ENCODE data around the gene DTX3L. TPM values are rescaled to one million over a fixed set of nuclear protein-coding genes. Genes with fewer than 3 reads are reported as not detected.

Gene DTX3L
- total RNA-seq, 1 donor from 2014 or later, result 81.2 TPM

GRCh38 chr3:122618614-122619013, 54.5 kb downstream of the DTX3L start:
- no peak overlapping the region for H2AFZ ChIP-seq (ENCODE audit: low read depth, low read length)
- H3K9ac ChIP-seq (ENCODE audit: low read length), result no peak overlapping the region
- Mint-ChIP-seq H3K4me1 (ENCODE audit: low read depth, unreplicated experiment) (no peaks in the 10 kb centered on the region), H3K4me3 (ENCODE audit: unreplicated experiment) (no peak overlapping the region), H3K27ac (ENCODE audit: unreplicated experiment) (no peak overlapping the region), H3K36me3 (ENCODE audit: low read depth, unreplicated experiment) (peaks cover 5% of the 10 kb centered on the region), H3K27me3 (ENCODE audit: low read depth, unreplicated experiment) (peaks cover 21% of the 10 kb centered on the region), H3K9me3 (ENCODE audit: unreplicated experiment) (peaks cover 8% of the 10 kb centered on the region)
- no peaks in the 10 kb centered on the region for H4K20me1 ChIP-seq (ENCODE audit: insufficient read depth, low read length)
- H3K9me3 ChIP-seq (ENCODE audit: insufficient read depth, low read depth, low read length), result peaks cover 3% of the 10 kb centered on the region
- no peaks in the 10 kb centered on the region for H3K79me2 ChIP-seq (ENCODE audit: insufficient read depth, low read length)
- no peak for TF ChIP-seq EZH2 (IDR thresholded peaks at IDR 0.05; ENCODE audit: insufficient read depth, low read length)
- no peak for TF ChIP-seq CTCF (IDR thresholded peaks at IDR 0.05; ENCODE audit: insufficient read depth, low read depth, low read length)
- peaks cover 25% of the 10 kb centered on the region for H3K27me3 ChIP-seq (ENCODE audit: insufficient read depth, low read length)
- no peaks in the 10 kb centered on the region for H3K36me3 ChIP-seq (ENCODE audit: insufficient read depth, low read length)
- FAIRE-seq (no peak), DNase-seq (ENCODE audit: low read depth) (no peak)
- H3K4me3 ChIP-seq (ENCODE audit: insufficient read depth, low read depth, low read length), result no peak overlapping the region
- H3K4me1 ChIP-seq (ENCODE audit: insufficient read depth, low read length), result no peaks in the 10 kb centered on the region
- H3K4me2 ChIP-seq (ENCODE audit: low read length), result no peak overlapping the region
- H3K27ac ChIP-seq (ENCODE audit: low read depth, low read length), result no peak overlapping the region

- FAIRE-seq, result no peak
- no peak overlapping the region for H3K4me2 ChIP-seq (ENCODE audit: low read length)
- no peak overlapping the region for H3K27ac ChIP-seq (ENCODE audit: low read depth, low read length)
- Mint-ChIP-seq H3K27ac (ENCODE audit: unreplicated experiment) (no peak overlapping the region), H3K9me3 (ENCODE audit: unreplicated experiment) (peaks cover 8% of the 10 kb centered on the region), H3K27me3 (ENCODE audit: low read depth, unreplicated experiment) (peaks cover 21% of the 10 kb centered on the region), H3K36me3 (ENCODE audit: low read depth, unreplicated experiment) (peaks cover 5% of the 10 kb centered on the region), H3K4me3 (ENCODE audit: unreplicated experiment) (no peak overlapping the region), H3K4me1 (ENCODE audit: low read depth, unreplicated experiment) (no peaks in the 10 kb centered on the region)
- H4K20me1 ChIP-seq (ENCODE audit: insufficient read depth, low read length), result no peaks in the 10 kb centered on the region
- H3K4me3 ChIP-seq (ENCODE audit: insufficient read depth, low read depth, low read length), result no peak overlapping the region
- H3K4me1 ChIP-seq (ENCODE audit: insufficient read depth, low read length), result no peaks in the 10 kb centered on the region
- H3K27me3 ChIP-seq (ENCODE audit: insufficient read depth, low read length), result peaks cover 25% of the 10 kb centered on the region
- TF ChIP-seq EZH2 (IDR thresholded peaks at IDR 0.05; ENCODE audit: insufficient read depth, low read length), result no peak
- TF ChIP-seq CTCF (IDR thresholded peaks at IDR 0.05; ENCODE audit: insufficient read depth, low read depth, low read length), result no peak
- no peaks in the 10 kb centered on the region for H3K36me3 ChIP-seq (ENCODE audit: insufficient read depth, low read length)
- no peak for DNase-seq (ENCODE audit: low read depth)
- H3K9ac ChIP-seq (ENCODE audit: low read length), result no peak overlapping the region
- no peaks in the 10 kb centered on the region for H3K79me2 ChIP-seq (ENCODE audit: insufficient read depth, low read length)
- H3K9me3 ChIP-seq (ENCODE audit: insufficient read depth, low read depth, low read length), result peaks cover 3% of the 10 kb centered on the region
- no peak overlapping the region for H2AFZ ChIP-seq (ENCODE audit: low read depth, low read length)
Measured at GRCh38 chr3:122619040-122619439, 54.9 kb downstream of the DTX3L start.

GRCh38 chr3:122620399-122620798, 56.3 kb downstream of the DTX3L start:
- no peak overlapping the region for H3K9ac ChIP-seq (ENCODE audit: low read length)

More at GRCh38 chr3:122620399-122620798, 56.3 kb downstream of the DTX3L start:
- Mint-ChIP-seq H3K27me3 (ENCODE audit: low read depth, unreplicated experiment) (peaks cover 25% of the 10 kb centered on the region), H3K4me1 (ENCODE audit: low read depth, unreplicated experiment) (no peaks in the 10 kb centered on the region), H3K4me3 (ENCODE audit: unreplicated experiment) (no peak overlapping the region), H3K36me3 (ENCODE audit: low read depth, unreplicated experiment) (peaks cover 5% of the 10 kb centered on the region), H3K9me3 (ENCODE audit: unreplicated experiment) (peaks cover 8% of the 10 kb centered on the region), H3K27ac (ENCODE audit: unreplicated experiment) (no peak overlapping the region)
- DNase-seq (ENCODE audit: low read depth) (no peak), FAIRE-seq (no peak)
- Histone ChIP-seq H3K4me1 (ENCODE audit: insufficient read depth, low read length) (no peaks in the 10 kb centered on the region), H4K20me1 (ENCODE audit: insufficient read depth, low read length) (no peaks in the 10 kb centered on the region), H3K9me3 (ENCODE audit: insufficient read depth, low read depth, low read length) (peaks cover 3% of the 10 kb centered on the region), H3K79me2 (ENCODE audit: insufficient read depth, low read length) (no peaks in the 10 kb centered on the region), H3K4me3 (ENCODE audit: insufficient read depth, low read depth, low read length) (no peak overlapping the region), H3K4me2 (ENCODE audit: low read length) (no peak overlapping the region), H3K27me3 (ENCODE audit: insufficient read depth, low read length) (peaks cover 25% of the 10 kb centered on the region), H3K36me3 (ENCODE audit: insufficient read depth, low read length) (no peaks in the 10 kb centered on the region), H3K27ac (ENCODE audit: low read depth, low read length) (no peak overlapping the region), H2AFZ (ENCODE audit: low read depth, low read length) (no peak overlapping the region)
- TF ChIP-seq CTCF (IDR thresholded peaks at IDR 0.05; ENCODE audit: insufficient read depth, low read depth, low read length), result no peak
- no peak for TF ChIP-seq EZH2 (IDR thresholded peaks at IDR 0.05; ENCODE audit: insufficient read depth, low read length)

All from astrocyte (in vitro differentiated cells and primary cell).